Neural progenitor cell (in vitro differentiated cells): ENCODE data around the gene FBXW11.

Experiments
- EZH2 ChIP-seq: fragments of 200-600 bp; sonication (generic); IDR thresholded peaks from 2 replicates; pipeline ENCODE4 v1.6.1; 2017; ENCODE audit warnings: antibody characterized with exemption, mild to moderate bottlenecking, moderate library complexity
- TF ChIP-seq, protein P1 (sequence below): fragments of 200-600 bp; sonication (generic); IDR thresholded peaks from 2 replicates; pipeline ENCODE4 v1.5.1; 2017; ENCODE audit warnings: antibody characterized with exemption, mild to moderate bottlenecking

DNA sequence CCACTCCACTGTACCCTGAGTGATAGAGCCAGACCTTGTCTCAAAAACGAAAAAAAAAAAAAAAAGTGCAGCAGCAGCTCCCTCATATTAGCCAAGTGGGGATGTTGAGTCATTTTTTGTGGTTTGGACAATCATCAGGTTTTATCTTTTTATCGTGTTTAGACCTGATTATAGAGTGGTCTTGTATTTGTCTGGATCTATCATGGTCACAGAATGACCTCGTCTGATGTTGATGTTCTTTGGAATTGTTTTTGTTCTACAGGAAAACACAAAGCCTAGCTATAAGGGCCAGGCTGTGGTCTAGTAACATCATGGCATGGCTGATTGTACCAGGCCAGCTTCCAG lies 1.6 kb upstream of the FBXW11 start:
- TF ChIP-seq, protein P1, sequence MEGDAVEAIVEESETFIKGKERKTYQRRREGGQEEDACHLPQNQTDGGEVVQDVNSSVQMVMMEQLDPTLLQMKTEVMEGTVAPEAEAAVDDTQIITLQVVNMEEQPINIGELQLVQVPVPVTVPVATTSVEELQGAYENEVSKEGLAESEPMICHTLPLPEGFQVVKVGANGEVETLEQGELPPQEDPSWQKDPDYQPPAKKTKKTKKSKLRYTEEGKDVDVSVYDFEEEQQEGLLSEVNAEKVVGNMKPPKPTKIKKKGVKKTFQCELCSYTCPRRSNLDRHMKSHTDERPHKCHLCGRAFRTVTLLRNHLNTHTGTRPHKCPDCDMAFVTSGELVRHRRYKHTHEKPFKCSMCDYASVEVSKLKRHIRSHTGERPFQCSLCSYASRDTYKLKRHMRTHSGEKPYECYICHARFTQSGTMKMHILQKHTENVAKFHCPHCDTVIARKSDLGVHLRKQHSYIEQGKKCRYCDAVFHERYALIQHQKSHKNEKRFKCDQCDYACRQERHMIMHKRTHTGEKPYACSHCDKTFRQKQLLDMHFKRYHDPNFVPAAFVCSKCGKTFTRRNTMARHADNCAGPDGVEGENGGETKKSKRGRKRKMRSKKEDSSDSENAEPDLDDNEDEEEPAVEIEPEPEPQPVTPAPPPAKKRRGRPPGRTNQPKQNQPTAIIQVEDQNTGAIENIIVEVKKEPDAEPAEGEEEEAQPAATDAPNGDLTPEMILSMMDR: no peak
- no peak for TF ChIP-seq EZH2
